ENCODE results near the gene CINP. TPM values are rescaled to one million over a fixed set of nuclear protein-coding genes. Genes with fewer than 3 reads are reported as not detected.
A peak's percentile ranks its signal among the peaks of the same experiment; 100 is the strongest.

The CINP gene
- total RNA-seq = 43.5 and 44.5 TPM in 2 replicates

DNA sequence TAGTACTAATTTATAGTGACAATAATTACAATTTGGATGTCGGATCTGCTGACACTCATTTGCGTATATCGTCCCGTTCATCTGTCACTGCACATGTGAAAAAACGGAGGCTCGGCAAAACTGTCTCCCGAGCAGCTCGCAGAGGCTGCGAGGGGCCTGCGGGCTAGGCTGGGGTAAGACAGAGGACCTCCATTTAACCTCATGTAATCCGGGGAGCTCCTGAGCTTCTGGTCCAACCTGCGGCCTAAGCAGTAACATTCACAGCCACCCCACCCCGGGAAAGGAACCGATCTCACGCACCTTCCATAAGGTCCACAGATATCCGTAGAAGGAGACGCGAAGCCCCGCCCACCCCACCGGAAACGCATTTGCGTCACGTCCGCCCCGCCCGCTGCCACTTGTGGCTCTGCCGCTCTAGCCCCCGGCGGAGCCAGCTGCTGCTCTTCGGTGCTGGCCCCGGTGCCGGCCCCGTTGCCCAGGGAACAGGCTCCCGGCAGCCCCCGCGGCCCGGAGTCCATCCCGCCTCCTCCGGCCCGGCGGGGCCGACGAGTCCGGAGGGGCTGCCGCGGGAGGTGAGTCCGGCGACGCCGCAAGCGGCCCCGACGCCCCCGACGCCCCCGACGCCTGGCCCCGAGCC is at the start of gene CINP, which contains the start of gene TECPR2:
Gene CINP (minus strand): TSS at position 346 of the 637 bp plus-strand sequence. CDS start 39 bp downstream, at position 307.
Gene TECPR2 (plus strand): TSS at position 397 of the 637 bp plus-strand sequence. CDS start 13,781 bp downstream, outside the sequence.
- peak; percentile 43 for DNase-seq (ENCODE audit: low read depth)
- peak within 1 kb of the TSS; percentile 82 for H3K4me3 ChIP-seq (ENCODE audit: low read depth, low read length)
- TF ChIP-seq, protein P1, sequence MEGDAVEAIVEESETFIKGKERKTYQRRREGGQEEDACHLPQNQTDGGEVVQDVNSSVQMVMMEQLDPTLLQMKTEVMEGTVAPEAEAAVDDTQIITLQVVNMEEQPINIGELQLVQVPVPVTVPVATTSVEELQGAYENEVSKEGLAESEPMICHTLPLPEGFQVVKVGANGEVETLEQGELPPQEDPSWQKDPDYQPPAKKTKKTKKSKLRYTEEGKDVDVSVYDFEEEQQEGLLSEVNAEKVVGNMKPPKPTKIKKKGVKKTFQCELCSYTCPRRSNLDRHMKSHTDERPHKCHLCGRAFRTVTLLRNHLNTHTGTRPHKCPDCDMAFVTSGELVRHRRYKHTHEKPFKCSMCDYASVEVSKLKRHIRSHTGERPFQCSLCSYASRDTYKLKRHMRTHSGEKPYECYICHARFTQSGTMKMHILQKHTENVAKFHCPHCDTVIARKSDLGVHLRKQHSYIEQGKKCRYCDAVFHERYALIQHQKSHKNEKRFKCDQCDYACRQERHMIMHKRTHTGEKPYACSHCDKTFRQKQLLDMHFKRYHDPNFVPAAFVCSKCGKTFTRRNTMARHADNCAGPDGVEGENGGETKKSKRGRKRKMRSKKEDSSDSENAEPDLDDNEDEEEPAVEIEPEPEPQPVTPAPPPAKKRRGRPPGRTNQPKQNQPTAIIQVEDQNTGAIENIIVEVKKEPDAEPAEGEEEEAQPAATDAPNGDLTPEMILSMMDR (conservative IDR thresholded peaks at IDR 0.05; ENCODE audit: low read depth, low read length) = no peak

- DNase-seq (ENCODE audit: low read depth) = no peak
- TF ChIP-seq, protein P1 (conservative IDR thresholded peaks at IDR 0.05; ENCODE audit: low read depth, low read length) = no peak
- H3K4me3 ChIP-seq (ENCODE audit: low read depth, low read length) = no peak overlapping the region
Measured at GRCh38 chr14:102408724-102409123, 46.0 kb upstream of the CINP start.

GRCh38 chr14:102407258-102407657 is 44.6 kb upstream of the CINP start:
- no peak for DNase-seq (ENCODE audit: low read depth)
- no peak overlapping the region for H3K4me3 ChIP-seq (ENCODE audit: low read depth, low read length)
- TF ChIP-seq, protein P1 (conservative IDR thresholded peaks at IDR 0.05; ENCODE audit: low read depth, low read length) = no peak

DNA sequence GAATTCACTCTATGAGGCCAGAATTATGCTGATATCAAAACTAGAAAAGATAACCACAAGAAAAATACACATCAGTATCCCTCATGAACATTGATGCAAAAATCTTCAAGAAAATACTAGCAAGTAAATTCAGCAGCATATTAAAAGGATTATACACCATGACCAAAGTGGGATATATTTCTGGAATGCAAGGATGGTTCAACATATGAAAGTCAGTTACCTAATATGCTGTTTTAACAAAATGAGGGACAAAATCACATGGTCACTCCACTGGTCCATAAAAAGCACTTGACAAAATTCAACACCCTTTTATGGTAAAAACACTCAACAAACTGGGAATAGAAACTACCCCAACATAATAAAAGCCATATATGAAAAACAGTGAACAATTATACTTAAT is 40.3 kb upstream of the CINP start:
- H3K4me3 ChIP-seq (ENCODE audit: low read depth, low read length) = no peak overlapping the region
- no peak for DNase-seq (ENCODE audit: low read depth)
- TF ChIP-seq, protein P1 (conservative IDR thresholded peaks at IDR 0.05; ENCODE audit: low read depth, low read length) = no peak

- no peak overlapping the region for H3K4me3 ChIP-seq (ENCODE audit: low read depth, low read length)
- TF ChIP-seq, protein P1 (conservative IDR thresholded peaks at IDR 0.05; ENCODE audit: low read depth, low read length) = no peak
- DNase-seq (ENCODE audit: low read depth) = no peak
Measured at GRCh38 chr14:102396521-102396920, 33.8 kb upstream of the CINP start.

DNA sequence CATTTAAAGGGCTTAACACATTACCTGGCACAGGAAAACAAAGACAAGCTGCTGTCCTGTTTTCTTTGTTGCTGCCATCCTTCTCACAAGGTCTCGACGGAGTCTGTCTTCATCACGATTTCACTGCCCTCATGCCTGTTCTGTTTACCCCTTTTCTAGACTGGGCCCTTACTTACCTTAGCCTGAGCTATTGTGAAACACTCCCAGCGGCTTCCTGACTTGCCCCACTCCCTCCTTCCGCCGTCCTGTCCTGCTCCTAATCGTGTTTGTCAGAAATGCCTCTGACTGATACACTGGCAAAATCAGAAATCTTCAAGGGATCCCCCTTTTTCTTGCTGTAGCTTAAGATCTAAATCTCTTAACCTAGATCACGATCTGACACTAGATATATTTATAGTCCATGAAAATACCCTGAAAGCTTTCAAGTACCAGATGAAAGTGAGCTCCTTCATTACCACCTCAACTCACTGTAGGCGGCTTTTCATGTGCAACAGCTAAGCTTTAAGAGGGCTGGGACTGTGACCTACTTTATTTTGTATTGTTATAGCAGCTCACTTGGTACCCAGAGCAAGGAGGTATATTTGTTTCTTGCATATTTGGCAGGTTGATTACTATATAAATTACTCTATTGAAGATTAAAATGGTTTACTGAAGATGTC is 32.2 kb upstream of the CINP start:
- no peak overlapping the region for H3K4me3 ChIP-seq (ENCODE audit: low read depth, low read length)
- DNase-seq (ENCODE audit: low read depth) = no peak
- TF ChIP-seq, protein P1 (conservative IDR thresholded peaks at IDR 0.05; ENCODE audit: low read depth, low read length) = no peak

Measured in epithelial cell of proximal tubule (primary cell).